PC-3 (cell line): Measurements from ENCODE around the gene TRIOBP. TPM values are rescaled to one million over a fixed set of nuclear protein-coding genes. Genes with fewer than 3 reads are reported as not detected.

Experiments used
- ATAC-seq: fragments of 200-7000 bp; cut with Tn5 transposase; 2 replicates; pipeline ENCODE4 v1.9.1; 2020; ENCODE audit warnings: mild to moderate bottlenecking, moderate library complexity
- BruUV-seq: library from RNA; stranded (reverse); fragments of 400-500 nt; replicated peaks from 2 replicates; lab custom pipeline; 2021; lab: Mats Ljungman, UMichigan
- CTCF ChIA-PET: fragments of 300-600 bp; sonication (Branson Sonifier 250); formaldehyde crosslinking; loops from one replicate; lab custom pipeline; 2022; ENCODE audit warnings: antibody characterized with exemption; lab: Charles Lee
- POLR2A ChIA-PET: fragments of 300-600 bp; sonication (Branson Sonifier 250); formaldehyde crosslinking; loops from one replicate; lab custom pipeline; 2022; ENCODE audit warnings: antibody characterized with exemption; ENCODE audit not compliant: unreplicated experiment; lab: Charles Lee
- DNase-seq: peaks from one replicate; pipeline ENCODE4 v3.0.0-alpha.2; 2015
- H2AFZ ChIP-seq: fragments of 300-600 bp; sonication (generic); 2 replicates; pipeline ENCODE4 v1.6.0; 2016; ENCODE audit warnings: antibody characterized with exemption, low read length
- H3F3A ChIP-seq: fragments of 300-600 bp; sonication (generic); one replicate; pipeline ENCODE4 v1.6.0; 2017; ENCODE audit warnings: antibody characterized with exemption, low read length, control low read depth, mild to moderate bottlenecking; ENCODE audit not compliant: unreplicated experiment
- H3K27ac ChIP-seq: fragments of 300-600 bp; sonication (generic); 2 replicates; pipeline ENCODE4 v1.5.1; 2016; ENCODE audit warnings: mild to moderate bottlenecking, low read length
- H3K27me3 ChIP-seq: fragments of 300-600 bp; sonication (generic); 2 replicates; pipeline ENCODE4 v1.6.1; 2016; ENCODE audit warnings: low read length, mixed read lengths
- H3K36me3 ChIP-seq: fragments of 300-600 bp; sonication (generic); 2 replicates; pipeline ENCODE4 v1.6.1; 2016; ENCODE audit warnings: low read depth, mixed run types, low read length, mixed read lengths
- H3K4me1 ChIP-seq: fragments of 300-600 bp; sonication (generic); 2 replicates; pipeline ENCODE4 v1.5.1; 2016; ENCODE audit warnings: low read length; ENCODE audit not compliant: insufficient read depth
- H3K4me2 ChIP-seq: fragments of 300-600 bp; sonication (generic); 2 replicates; pipeline ENCODE4 v1.6.0; 2016; ENCODE audit warnings: low read length
- H3K4me3 ChIP-seq: fragments of 300-600 bp; sonication (generic); 2 replicates; pipeline ENCODE4 v1.5.1; 2016; ENCODE audit warnings: mild to moderate bottlenecking, low read length, mixed read lengths
- H3K79me2 ChIP-seq: fragments of 300-600 bp; sonication (generic); 2 replicates; pipeline ENCODE4 v1.6.1; 2017; ENCODE audit warnings: low read length, mixed read lengths
- H3K9ac ChIP-seq: fragments of 300-600 bp; sonication (generic); 2 replicates; pipeline ENCODE4 v1.6.0; 2016; ENCODE audit warnings: mild to moderate bottlenecking, low read length
- H3K9me2 ChIP-seq: fragments of 300-600 bp; sonication (generic); replicated peaks from 2 replicates; pipeline ENCODE4 v1.6.1; 2016; ENCODE audit warnings: mixed run types, low read length, mixed read lengths
- H3K9me3 ChIP-seq: fragments of 300-600 bp; sonication (generic); 2 replicates; pipeline ENCODE4 v1.6.1; 2016; ENCODE audit warnings: low read length, mixed read lengths
- H4K20me1 ChIP-seq: fragments of 300-600 bp; sonication (generic); 2 replicates; pipeline ENCODE4 v1.6.1; 2016; ENCODE audit warnings: low read length, mixed read lengths
- EZH2 ChIP-seq: fragments of 300-600 bp; sonication (generic); IDR thresholded peaks from one replicate; pipeline ENCODE4 v1.6.1; 2017; ENCODE audit warnings: antibody characterized with exemption, mild to moderate bottlenecking, low read length; ENCODE audit not compliant: unreplicated experiment
- EZH2phosphoT487 ChIP-seq: fragments of 300-600 bp; sonication (generic); IDR thresholded peaks from 2 replicates; pipeline ENCODE4 v1.6.1; 2018; ENCODE audit warnings: mild to moderate bottlenecking, antibody characterized with exemption, low read length, borderline replicate concordance
- intact Hi-C: fragments of 100-400 bp; cut with micrococcal nuclease; formaldehyde crosslinking; loops from 2 replicates; pipeline ENCODE4 v1.9.0; 2023
- total RNA-seq: library from RNA; depleted of rRNA; stranded (reverse); fragments of >200 nt; gene quantifications from 2 replicates; pipeline ENCODE4 v1.2.3, GENCODE V29; 2014
- TF ChIP-seq, protein P1 (sequence below): fragments of 300-600 bp; sonication (generic); conservative IDR thresholded peaks from 2 replicates; pipeline ENCODE4 v1.5.1; 2017; ENCODE audit warnings: antibody characterized with exemption, low read depth, mild to moderate bottlenecking, low read length

Gene TRIOBP
- total RNA-seq, 1 experiment from 2014 or later: 64.5 TPM

DNA sequence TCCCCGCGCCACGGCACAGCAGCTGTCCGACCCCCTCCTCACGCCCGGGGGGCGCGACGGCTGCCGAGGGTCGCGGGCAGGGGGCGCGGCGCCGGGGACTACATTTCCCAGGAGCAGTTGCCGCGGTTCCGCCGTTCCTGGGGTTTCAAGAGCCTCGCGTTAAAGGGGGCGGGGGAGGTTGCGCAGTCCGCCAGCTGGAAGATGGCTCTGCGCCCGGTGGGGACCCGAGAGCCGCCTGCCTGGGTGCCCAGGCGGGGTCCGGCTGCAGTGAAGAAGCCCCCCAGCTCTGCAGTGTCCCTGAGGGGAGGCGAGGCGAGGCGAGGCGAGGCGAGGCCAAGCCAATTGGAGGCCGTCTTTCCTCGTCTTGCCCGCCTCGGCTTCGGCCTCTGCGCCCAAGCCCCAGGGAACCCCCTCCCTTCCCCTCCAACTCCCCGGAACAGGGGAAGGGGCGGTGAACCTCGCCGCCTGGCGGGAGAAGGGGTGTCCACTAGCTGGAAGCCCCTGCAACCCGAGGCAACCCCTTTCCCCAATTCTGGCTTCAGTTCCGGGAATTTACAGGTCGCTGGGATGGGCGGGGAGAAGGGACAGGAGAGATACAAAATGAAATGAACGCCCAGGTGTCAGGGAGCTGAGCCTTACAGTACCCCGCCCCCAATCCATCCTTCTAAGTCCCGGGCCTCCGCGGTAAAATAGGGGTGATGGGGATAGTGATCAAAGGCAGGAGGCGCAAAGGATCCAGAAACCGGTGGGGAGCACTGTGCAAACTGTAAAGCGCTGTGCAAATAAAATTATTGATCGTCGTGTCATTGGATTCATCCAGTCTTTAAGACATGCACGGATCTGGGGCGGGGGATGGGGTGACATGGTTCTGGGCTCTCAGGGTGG is 105.7 kb downstream of the TRIOBP start:
- DNase-seq: peak; percentile 30
- Histone ChIP-seq H2AFZ (peak overlapping the region; percentile 95), H3K79me2 (peaks cover 20% of the 10 kb centered on the region), H3F3A (peaks cover 12% of the 10 kb centered on the region), H3K4me2 (peak overlapping the region; percentile 100), H3K27ac (0 out of 2 replicates have a peak overlapping the region, but pooled peaks have one; percentile 8), H3K4me1 (peaks cover 12% of the 10 kb centered on the region), H3K9ac (peak overlapping the region; percentile 64), H3K27me3 (no peaks in the 10 kb centered on the region), H4K20me1 (peaks cover 17% of the 10 kb centered on the region), H3K4me3 (peak overlapping the region; percentile 82), H3K9me2 (no peaks in the 10 kb centered on the region), H3K36me3 (no peaks in the 10 kb centered on the region), H3K9me3 (no peaks in the 10 kb centered on the region)
- TF ChIP-seq, protein P1, sequence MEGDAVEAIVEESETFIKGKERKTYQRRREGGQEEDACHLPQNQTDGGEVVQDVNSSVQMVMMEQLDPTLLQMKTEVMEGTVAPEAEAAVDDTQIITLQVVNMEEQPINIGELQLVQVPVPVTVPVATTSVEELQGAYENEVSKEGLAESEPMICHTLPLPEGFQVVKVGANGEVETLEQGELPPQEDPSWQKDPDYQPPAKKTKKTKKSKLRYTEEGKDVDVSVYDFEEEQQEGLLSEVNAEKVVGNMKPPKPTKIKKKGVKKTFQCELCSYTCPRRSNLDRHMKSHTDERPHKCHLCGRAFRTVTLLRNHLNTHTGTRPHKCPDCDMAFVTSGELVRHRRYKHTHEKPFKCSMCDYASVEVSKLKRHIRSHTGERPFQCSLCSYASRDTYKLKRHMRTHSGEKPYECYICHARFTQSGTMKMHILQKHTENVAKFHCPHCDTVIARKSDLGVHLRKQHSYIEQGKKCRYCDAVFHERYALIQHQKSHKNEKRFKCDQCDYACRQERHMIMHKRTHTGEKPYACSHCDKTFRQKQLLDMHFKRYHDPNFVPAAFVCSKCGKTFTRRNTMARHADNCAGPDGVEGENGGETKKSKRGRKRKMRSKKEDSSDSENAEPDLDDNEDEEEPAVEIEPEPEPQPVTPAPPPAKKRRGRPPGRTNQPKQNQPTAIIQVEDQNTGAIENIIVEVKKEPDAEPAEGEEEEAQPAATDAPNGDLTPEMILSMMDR: no peak
- TF ChIP-seq EZH2phosphoT487 (no peak), EZH2 (no peak)
- peak; percentile 26 for ATAC-seq
- POLR2A ChIA-PET: no interaction called here
- CTCF ChIA-PET: interaction anchor here (0.6 kb wide), 1 partner anchor 20 kb away, joined by 3 read pairs; no protein-coding TSS in a partner anchor
- BruUV-seq: no TSS peak
- intact Hi-C loops: loop anchor here (10.0 kb wide), 1 partner anchor 118 kb away; the partner anchor contains the start of gene NOL12

DNA sequence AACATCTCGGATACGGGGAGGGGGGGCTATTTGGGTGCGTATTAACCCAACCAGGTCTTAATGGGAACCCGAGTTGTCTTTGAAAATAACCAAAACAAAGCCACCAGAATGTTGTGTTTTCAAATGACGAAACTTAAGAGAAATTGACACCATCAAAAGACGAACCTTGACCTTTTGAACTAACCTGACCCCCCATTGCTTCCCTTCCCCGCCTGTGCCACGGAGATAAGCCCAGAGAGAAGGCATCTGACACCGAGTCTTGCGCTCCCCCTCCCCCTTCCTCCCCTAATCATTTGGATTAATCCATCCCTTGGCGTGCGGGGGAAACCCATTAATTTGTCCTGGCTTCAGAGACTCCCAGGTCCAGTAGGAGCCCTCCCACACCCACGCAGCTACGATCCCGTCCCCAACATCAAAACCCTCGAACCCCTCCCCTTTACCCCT is 106.4 kb downstream of the TRIOBP start:
- peak overlapping the region; percentile 100 for H3K4me2 ChIP-seq
- BruUV-seq: no TSS peak
- H3F3A ChIP-seq: peaks cover 15% of the 10 kb centered on the region
- TF ChIP-seq, protein P1: no peak
- no peak for TF ChIP-seq EZH2phosphoT487
- no peak for TF ChIP-seq EZH2
- ChIA-PET POLR2A (no interaction called here), CTCF (no interaction called here)
- H3K9me3 ChIP-seq: no peaks in the 10 kb centered on the region
- peak overlapping the region; percentile 95; the same call in 1 of the 2 replicates for H2AFZ ChIP-seq
- H3K9ac ChIP-seq: no peak overlapping the region
- peaks cover 19% of the 10 kb centered on the region for H4K20me1 ChIP-seq
- peak overlapping the region; percentile 82 for H3K4me3 ChIP-seq
- no peaks in the 10 kb centered on the region for H3K9me2 ChIP-seq
- H3K79me2 ChIP-seq: peaks cover 22% of the 10 kb centered on the region
- no peak for ATAC-seq
- intact Hi-C loops: loop anchor here (10.0 kb wide), 1 partner anchor 118 kb away; the partner anchor contains the start of gene NOL12
- H3K4me1 ChIP-seq: peaks cover 13% of the 10 kb centered on the region
- no peaks in the 10 kb centered on the region for H3K27me3 ChIP-seq
- no peak overlapping the region for H3K27ac ChIP-seq
- no peak for DNase-seq
- H3K36me3 ChIP-seq: no peaks in the 10 kb centered on the region
